IPS-20b (cell line): ENCODE data around the gene CELA3A.
"Not testable (repeated sequence)": the region's sequence is repeated elsewhere in the genome, so short reads cannot be mapped to it uniquely, and the experiment has no call there.

ENCODE experiments used
- H3K27ac ChIP-seq: one replicate; pipeline ENCODE4 v1.5.1; 2013; ENCODE audit warnings: low read length
- H3K27me3 ChIP-seq: 2 replicates; pipeline ENCODE4 v1.6.1; 2013; ENCODE audit warnings: mild to moderate bottlenecking, low read length, inconsistent platforms; ENCODE audit not compliant: insufficient read depth
- H3K36me3 ChIP-seq: 2 replicates; pipeline ENCODE4 v1.6.1; 2013; ENCODE audit warnings: low read depth, mild to moderate bottlenecking, inconsistent platforms, low read length, moderate library complexity; ENCODE audit not compliant: insufficient read depth
- H3K4me1 ChIP-seq: 2 replicates; pipeline ENCODE4 v1.6.1; 2013; ENCODE audit warnings: mild to moderate bottlenecking, control low read depth, inconsistent platforms, low read length, moderate library complexity; ENCODE audit not compliant: insufficient read depth
- H3K4me3 ChIP-seq: 2 replicates; pipeline ENCODE4 v1.5.1; 2013; ENCODE audit warnings: mild to moderate bottlenecking, low read length, inconsistent platforms
- H3K9ac ChIP-seq: 2 replicates; pipeline ENCODE4 v1.6.1; 2013; ENCODE audit warnings: low read depth, mild to moderate bottlenecking, inconsistent platforms, low read length, moderate library complexity
- H3K9me3 ChIP-seq: 2 replicates; pipeline ENCODE4 v1.6.1; 2013; ENCODE audit warnings: mild to moderate bottlenecking, low read depth, low read length, inconsistent platforms; ENCODE audit not compliant: insufficient read depth

CELA3A gene

GRCh38 chr1:21985893-21986292 is 15.6 kb upstream of the CELA3A start:
- not testable (repeated sequence) for H3K9ac ChIP-seq, H3K4me1 ChIP-seq, H3K9me3 ChIP-seq, H3K36me3 ChIP-seq, H3K27me3 ChIP-seq, H3K4me3 ChIP-seq, H3K27ac ChIP-seq

DNA sequence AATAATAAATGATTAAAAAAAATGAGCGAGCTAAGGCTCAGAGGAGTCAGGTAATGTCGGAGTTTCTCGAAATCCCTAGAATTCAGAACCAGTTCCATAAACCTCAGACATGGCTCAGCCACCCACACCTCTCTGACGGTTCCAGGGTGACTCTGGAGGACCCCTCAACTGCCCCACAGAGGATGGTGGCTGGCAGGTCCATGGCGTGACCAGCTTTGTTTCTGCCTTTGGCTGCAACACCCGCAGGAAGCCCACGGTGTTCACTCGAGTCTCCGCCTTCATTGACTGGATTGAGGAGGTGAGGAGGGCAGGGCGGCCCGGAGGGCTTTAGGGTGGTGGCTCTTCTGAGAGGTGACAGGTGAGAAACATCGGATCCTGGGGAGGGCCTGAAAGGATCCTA is 15.1 kb upstream of the CELA3A start:
- not testable (repeated sequence) for H3K27ac ChIP-seq, H3K4me1 ChIP-seq, H3K4me3 ChIP-seq, H3K9me3 ChIP-seq, H3K27me3 ChIP-seq, H3K36me3 ChIP-seq, H3K9ac ChIP-seq

- H3K9ac ChIP-seq, H3K27me3 ChIP-seq, H3K36me3 ChIP-seq, H3K9me3 ChIP-seq, H3K27ac ChIP-seq, H3K4me1 ChIP-seq, H3K4me3 ChIP-seq: not testable (repeated sequence)
Measured at GRCh38 chr1:21989672-21990393, 11.6 kb upstream of the CELA3A start.

GRCh38 chr1:21992186-21992585 is 9.3 kb upstream of the CELA3A start:
- H3K4me3 ChIP-seq, H3K36me3 ChIP-seq, H3K9ac ChIP-seq, H3K27me3 ChIP-seq, H3K9me3 ChIP-seq, H3K4me1 ChIP-seq, H3K27ac ChIP-seq: not testable (repeated sequence)

GRCh38 chr1:21994716-21995115 is 6.7 kb upstream of the CELA3A start:
- H3K9me3 ChIP-seq, H3K4me1 ChIP-seq, H3K27ac ChIP-seq, H3K4me3 ChIP-seq, H3K27me3 ChIP-seq, H3K9ac ChIP-seq, H3K36me3 ChIP-seq: not testable (repeated sequence)

DNA sequence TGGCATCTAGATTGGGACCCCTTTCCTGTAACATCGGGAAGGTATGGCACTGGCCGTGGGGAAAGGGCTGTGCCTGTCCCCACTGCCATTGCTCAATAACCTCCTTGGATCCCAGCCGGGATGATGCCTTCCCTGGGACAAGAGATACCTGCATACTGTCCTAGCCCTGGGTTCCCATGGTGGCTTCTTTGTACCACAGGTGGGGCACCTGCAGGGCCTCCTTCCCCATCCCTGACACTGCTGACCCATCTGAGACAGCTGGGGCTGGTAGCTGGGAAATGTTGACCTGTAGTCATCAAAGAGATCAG is 4.8 kb upstream of the CELA3A start:
- not testable (repeated sequence) for H3K36me3 ChIP-seq, H3K9ac ChIP-seq, H3K27me3 ChIP-seq, H3K9me3 ChIP-seq, H3K27ac ChIP-seq, H3K4me1 ChIP-seq, H3K4me3 ChIP-seq

GRCh38 chr1:21997891-21998623 is 3.4 kb upstream of the CELA3A start:
- not testable (repeated sequence) for H3K27ac ChIP-seq, H3K4me1 ChIP-seq

GRCh38 chr1:21998624-21999294 is 2.7 kb upstream of the CELA3A start:
- not testable (repeated sequence) for H3K4me1 ChIP-seq

More at GRCh38 chr1:21997891-21998623, 3.4 kb upstream of the CELA3A start:
- H3K9ac ChIP-seq, H3K9me3 ChIP-seq, H3K4me3 ChIP-seq, H3K36me3 ChIP-seq, H3K27me3 ChIP-seq: not testable (repeated sequence)

DNA sequence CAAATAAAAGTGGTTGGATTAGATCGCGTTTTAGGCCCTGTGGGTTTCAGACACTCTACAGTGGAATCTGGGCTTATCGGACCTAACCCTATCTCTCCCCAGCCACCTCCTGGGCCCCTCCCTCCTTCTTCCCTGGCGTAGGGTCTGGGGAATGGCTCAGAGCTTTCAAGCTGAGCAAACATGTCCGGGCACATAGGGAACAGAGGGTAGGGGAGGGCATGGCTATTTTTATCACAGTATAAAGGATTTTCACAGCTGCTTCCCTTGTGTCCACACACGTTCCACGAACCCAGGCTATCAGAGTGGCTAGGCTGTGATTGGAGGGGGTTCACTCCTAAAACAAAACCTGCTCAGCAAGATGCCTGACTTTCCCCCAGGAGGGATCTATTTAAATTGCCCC is 1.8 kb upstream of the CELA3A start:
- not testable (repeated sequence) for H3K27me3 ChIP-seq, H3K36me3 ChIP-seq, H3K27ac ChIP-seq, H3K4me3 ChIP-seq, H3K9me3 ChIP-seq, H3K9ac ChIP-seq, H3K4me1 ChIP-seq

More at GRCh38 chr1:21998624-21999294, 2.7 kb upstream of the CELA3A start:
- H3K4me3 ChIP-seq, H3K27ac ChIP-seq, H3K9ac ChIP-seq, H3K36me3 ChIP-seq, H3K9me3 ChIP-seq, H3K27me3 ChIP-seq: not testable (repeated sequence)

- H3K9ac ChIP-seq, H3K27me3 ChIP-seq, H3K9me3 ChIP-seq, H3K36me3 ChIP-seq, H3K4me3 ChIP-seq, H3K4me1 ChIP-seq, H3K27ac ChIP-seq: not testable (repeated sequence)
Measured at GRCh38 chr1:22002461-22002860, 1.0 kb downstream of the CELA3A start.

DNA sequence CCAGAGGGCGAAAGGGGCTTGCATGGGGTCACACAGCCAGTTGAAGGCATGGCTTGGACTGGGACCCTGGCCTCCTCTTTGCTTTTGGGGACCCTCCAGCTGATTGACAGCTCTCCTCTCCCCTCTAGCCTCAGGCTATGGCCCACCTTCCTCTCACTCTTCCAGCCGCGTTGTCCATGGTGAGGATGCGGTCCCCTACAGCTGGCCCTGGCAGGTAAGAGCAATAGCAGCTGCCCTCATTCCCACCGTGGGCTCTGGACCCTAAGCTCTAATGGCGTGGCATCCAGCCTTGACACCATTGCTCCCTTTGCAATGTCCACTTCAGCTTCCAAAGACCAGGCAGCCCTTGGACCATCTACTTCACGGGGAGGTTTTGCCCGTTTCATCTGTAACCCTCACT is 1.4 kb downstream of the CELA3A start:
- H3K9me3 ChIP-seq, H3K27ac ChIP-seq, H3K27me3 ChIP-seq, H3K36me3 ChIP-seq, H3K9ac ChIP-seq, H3K4me1 ChIP-seq, H3K4me3 ChIP-seq: not testable (repeated sequence)

- not testable (repeated sequence) for H3K27me3 ChIP-seq, H3K36me3 ChIP-seq, H3K9me3 ChIP-seq, H3K27ac ChIP-seq, H3K4me1 ChIP-seq, H3K4me3 ChIP-seq, H3K9ac ChIP-seq
Measured at GRCh38 chr1:22003959-22004358, 2.5 kb downstream of the CELA3A start.
